NCI-H526 (cell line): ENCODE results near the gene OAS3.
"Not testable (repeated sequence)": the region's sequence is repeated elsewhere in the genome, so short reads cannot be mapped to it uniquely, and the experiment has no call there.

Source experiments
- DNase-seq, 2 experiments: peaks; one replicate each; lab custom pipeline; 2025; lab: John Stamatoyannopoulos, UW

OAS3 gene

DNA sequence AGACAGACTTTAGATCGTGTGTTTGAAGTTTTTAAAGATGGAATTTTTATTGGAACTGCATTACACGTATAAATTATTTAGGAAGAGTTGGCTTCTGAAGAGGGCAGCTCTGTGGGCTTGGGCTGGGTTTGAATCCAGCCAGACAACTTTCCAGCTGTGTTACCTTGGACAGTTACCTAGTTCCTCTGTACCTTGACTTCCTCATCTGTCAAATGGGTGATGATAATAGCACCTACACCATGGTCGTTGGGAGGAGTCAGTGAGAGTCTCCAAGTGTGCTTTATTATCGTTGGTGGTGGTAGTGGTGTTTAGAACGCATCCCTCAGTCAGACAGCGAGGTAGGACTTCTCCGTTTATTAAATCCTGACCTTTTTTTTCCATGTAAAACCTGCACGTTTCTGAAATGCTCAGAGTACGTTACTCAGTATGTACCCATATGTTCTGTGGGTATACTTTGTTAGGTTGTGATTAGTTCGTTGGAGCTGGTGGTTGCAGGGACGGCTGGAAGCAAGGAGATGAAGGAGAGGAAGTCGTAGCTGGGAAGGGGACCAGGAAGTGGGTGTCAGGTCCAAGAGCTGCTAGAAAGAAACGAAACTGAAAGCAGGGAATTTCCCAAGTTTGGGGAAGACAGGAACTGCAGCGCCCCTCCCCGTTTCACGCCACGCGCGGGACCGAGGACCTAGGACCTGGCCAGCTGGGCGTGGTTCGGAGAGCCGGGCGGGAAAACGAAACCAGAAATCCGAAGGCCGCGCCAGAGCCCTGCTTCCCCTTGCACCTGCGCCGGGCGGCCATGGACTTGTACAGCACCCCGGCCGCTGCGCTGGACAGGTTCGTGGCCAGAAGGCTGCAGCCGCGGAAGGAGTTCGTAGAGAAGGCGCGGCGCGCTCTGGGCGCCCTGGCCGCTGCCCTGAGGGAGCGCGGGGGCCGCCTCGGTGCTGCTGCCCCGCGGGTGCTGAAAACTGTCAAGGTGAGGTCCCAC lies at the start of gene OAS3:
OAS3 (plus strand) TSS at position 734 of the 979 bp plus-strand sequence; CDS start at position 791, 57 bp downstream.
- peak; percentile 36 to 78 for DNase-seq

GRCh38 chr12:112891093-112892024 lies 46.9 kb upstream of the OAS3 start:
- no peak for DNase-seq

GRCh38 chr12:112892856-112893255 lies 45.4 kb upstream of the OAS3 start:
- DNase-seq: no peak

DNA sequence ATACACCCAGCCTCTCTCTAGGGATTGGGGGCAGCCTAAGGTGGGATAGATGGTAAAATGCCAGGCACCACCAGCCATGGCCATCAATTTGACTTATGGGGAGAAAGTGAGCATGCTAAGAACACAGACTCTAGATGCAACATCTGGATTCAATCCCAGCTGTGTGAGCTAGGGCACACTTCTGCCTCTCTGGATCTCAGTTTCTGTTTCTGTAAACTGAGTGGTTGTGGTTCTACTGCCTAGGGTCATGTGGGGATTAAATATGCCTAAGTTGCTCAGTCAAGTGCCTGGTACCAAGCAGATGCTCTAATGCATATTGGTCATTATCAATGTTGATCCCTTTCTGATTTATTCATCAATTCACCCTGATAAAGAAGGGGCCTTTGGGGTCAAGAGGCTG lies 44.1 kb upstream of the OAS3 start:
- DNase-seq: no peak

DNA sequence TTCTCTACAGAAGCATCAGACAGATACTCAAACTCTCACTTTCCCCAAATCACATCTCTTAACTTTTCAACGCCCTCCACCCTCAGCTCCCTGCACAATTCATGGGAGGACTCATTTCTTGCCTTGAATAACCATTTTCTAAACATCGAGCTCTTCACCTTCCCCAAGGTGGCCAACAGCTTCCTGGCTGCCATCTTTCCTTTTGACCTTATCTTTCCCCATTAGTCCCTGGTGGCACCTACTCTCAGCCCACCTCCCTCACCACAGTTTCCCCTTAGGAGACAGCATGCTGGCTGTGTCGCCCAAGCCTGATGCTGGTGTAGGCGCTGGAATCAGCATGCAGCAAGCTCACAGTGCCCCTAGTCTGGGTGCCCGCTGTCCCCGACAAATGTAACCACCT lies 39.9 kb upstream of the OAS3 start:
- DNase-seq: no peak

- peak; percentile 30 to 65 for DNase-seq
Measured at GRCh38 chr12:112900298-112901145, 37.8 kb upstream of the OAS3 start.

DNA sequence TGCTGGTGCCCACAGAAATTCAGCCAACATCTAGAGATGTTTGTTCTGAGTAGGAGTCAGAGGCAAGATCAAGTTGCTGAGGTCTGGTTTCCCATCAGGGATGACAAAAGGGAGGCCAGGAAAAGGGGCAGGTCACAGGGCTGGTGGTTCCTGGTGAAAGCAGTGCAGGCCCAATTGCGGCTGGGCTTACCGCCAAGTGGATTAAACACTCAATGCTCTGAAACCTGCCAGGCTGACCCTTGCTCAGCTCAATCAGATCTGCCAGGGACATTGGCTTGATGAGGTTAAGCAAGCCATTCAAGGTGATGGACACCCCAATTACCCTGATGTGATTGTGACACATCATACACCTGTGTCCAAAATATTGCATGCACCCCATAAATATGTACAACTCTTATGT lies 37.0 kb upstream of the OAS3 start:
- no peak for DNase-seq

GRCh38 chr12:112904571-112904970 lies 33.7 kb upstream of the OAS3 start:
- DNase-seq: no peak

DNA sequence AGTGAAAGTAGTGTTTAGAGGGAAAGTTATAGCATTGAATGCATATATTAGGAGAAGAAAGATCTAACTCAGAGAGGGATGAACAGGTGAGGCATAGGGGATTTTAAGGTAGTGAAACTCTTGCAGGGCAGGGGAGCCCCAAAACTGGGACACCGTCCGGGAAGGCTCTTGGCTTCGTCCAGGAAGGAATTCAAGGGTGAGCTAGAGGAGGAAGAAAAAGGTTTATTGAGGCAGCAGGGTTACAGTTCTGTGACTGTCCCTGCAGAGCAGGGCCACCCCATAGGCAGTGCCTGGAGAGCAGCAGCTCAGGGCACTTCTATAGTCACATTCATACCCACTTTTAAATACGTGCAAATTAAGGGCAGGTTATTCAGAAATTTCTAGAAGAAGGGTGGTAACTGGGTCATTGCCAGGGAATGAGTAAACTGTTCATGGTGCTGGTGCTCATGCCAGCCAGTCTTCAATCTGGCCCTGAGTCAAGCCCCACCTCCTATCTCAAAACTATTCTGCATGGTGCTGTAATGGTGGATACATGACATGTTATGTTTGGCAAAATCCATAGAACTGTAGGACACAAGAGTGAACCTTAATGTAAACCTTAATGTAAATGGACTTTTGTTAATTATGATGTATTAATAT lies 32.7 kb upstream of the OAS3 start:
- DNase-seq: no peak

DNA sequence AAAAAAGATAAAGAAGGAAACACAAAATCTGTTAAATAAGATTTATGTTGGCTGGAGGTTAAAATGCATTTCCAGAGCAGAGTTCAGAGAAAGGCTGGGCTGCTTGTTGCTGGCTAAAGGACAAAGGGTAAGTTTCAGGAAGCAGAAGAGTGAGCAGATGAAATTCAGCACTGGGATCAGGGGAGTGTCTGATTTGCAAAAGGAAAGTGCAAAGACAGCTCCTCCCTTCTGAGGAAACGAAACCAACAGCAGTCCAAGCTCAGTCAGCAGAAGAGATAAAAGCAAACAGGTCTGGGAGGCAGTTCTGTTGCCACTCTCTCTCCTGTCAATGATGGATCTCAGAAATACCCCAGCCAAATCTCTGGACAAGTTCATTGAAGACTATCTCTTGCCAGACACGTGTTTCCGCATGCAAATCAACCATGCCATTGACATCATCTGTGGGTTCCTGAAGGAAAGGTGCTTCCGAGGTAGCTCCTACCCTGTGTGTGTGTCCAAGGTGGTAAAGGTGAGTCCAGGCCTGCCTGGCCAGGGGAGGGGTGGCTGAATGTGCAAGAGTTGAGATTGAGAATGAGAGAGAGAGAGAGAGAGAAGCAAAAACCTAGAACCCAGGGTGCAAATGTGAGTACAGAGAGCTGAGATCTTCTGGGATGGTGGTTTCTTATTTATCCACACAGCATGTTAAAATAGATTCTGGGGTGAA lies 31.4 kb upstream of the OAS3 start, which contains the start of gene OAS1:
OAS1 (plus strand) TSS at position 251 of the 703 bp plus-strand sequence; CDS start at position 329, 78 bp downstream.
- DNase-seq: peak; percentile 26 to 37

DNA sequence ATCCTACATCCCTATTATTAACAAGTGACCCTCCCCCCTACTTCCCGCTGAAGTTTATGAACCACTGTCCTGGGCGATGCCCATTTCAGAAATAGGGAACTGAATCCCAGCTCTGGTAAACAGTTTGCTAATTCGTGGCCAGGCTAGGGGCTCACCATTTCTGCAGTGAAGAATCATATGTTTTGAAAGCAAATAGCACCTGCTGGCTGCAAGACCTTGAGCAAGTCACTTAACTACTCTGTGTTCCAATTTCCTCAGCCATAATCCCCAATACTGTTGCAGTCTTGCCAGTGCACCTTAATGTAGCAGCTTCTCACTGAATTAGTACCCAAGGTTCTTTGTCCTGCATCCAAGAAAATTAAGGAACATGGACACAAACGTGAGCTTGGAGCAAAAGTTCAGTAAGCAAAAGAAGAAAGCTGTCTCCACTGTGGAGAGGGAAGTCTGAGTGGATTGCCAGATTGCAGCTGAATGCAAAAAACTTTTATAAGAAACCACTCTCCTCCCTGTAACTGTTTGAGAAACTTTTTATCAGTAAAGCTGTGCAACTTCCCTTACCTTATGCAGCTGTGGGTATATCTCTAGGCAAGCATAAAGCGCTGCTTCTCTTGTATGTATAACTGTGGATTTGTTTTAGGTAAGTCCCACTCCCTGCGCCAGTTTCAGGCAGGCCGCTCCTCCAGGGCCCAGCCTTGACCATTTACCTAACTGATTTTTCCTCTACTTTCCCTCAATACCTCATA lies 30.7 kb upstream of the OAS3 start:
- DNase-seq: no peak

GRCh38 chr12:112908548-112908947 lies 29.7 kb upstream of the OAS3 start:
- DNase-seq: no peak

- no peak for DNase-seq
Measured at GRCh38 chr12:112909693-112910092, 28.6 kb upstream of the OAS3 start.

GRCh38 chr12:112913038-112913688 lies 25.1 kb upstream of the OAS3 start:
- no peak for DNase-seq

GRCh38 chr12:112913888-112914287 lies 24.4 kb upstream of the OAS3 start:
- DNase-seq: not testable (repeated sequence)

DNA sequence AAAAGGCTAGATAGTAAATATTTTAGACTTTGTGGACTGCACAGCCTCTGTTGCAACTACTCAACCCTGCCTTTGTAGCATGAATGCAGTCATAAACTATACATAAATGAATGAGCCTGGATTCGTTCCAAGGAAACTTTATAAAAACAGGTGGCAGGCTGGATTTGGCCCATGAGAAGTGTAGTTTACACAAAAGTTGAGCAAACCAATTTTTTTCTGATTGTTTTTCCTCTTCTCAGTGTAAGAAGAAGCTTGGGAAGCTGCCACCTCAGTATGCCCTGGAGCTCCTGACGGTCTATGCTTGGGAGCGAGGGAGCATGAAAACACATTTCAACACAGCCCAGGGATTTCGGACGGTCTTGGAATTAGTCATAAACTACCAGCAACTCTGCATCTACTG lies 22.0 kb upstream of the OAS3 start:
- no peak for DNase-seq

- no peak for DNase-seq
Measured at GRCh38 chr12:112919121-112919520, 19.2 kb upstream of the OAS3 start.

GRCh38 chr12:112924986-112925385 lies 13.3 kb upstream of the OAS3 start:
- no peak for DNase-seq

- not testable (repeated sequence) for DNase-seq
Measured at GRCh38 chr12:112926416-112927033, 11.7 kb upstream of the OAS3 start.
